SJCRH30 (cell line): ENCODE results near the gene ROCK2. TPM values are rescaled to one million over a fixed set of nuclear protein-coding genes. Genes with fewer than 3 reads are reported as not detected.
"Not testable (repeated sequence)": the region's sequence is repeated elsewhere in the genome, so short reads cannot be mapped to it uniquely, and the experiment has no call there.

Experiments used
- DNase-seq, 2 experiments: peaks; one replicate each; pipeline ENCODE4 v3.0.0-alpha.2; 2015 to 2020
- H3K27ac ChIP-seq: fragments of 250-450 bp; sonication (Bioruptor Pico); 2 replicates; pipeline ENCODE4 v1.5.1; 2020; ENCODE audit warnings: mild to moderate bottlenecking, moderate library complexity
- H3K27me3 ChIP-seq: fragments of 250-450 bp; sonication (Bioruptor Pico); 2 replicates; pipeline ENCODE4 v1.5.1; 2020; ENCODE audit warnings: mild to moderate bottlenecking, moderate library complexity
- H3K36me3 ChIP-seq: fragments of 250-450 bp; sonication (Bioruptor Pico); 2 replicates; pipeline ENCODE4 v1.5.1; 2020; ENCODE audit warnings: mild to moderate bottlenecking, moderate library complexity
- H3K4me1 ChIP-seq: fragments of 250-450 bp; sonication (Bioruptor Pico); 2 replicates; pipeline ENCODE4 v1.5.1; 2020; ENCODE audit warnings: mild to moderate bottlenecking, moderate library complexity
- H3K4me3 ChIP-seq: fragments of 250-450 bp; sonication (Bioruptor Pico); 2 replicates; pipeline ENCODE4 v1.5.1; 2020; ENCODE audit warnings: mild to moderate bottlenecking, moderate library complexity
- H3K9me3 ChIP-seq: fragments of 250-450 bp; sonication (Bioruptor Pico); replicated peaks from 2 replicates; pipeline ENCODE4 v1.5.1; 2020; ENCODE audit warnings: mild to moderate bottlenecking, moderate library complexity
- total RNA-seq: library from RNA; depleted of rRNA; stranded (reverse); fragments of >200 nt; shearing (Covaris generic); gene quantifications from 2 replicates; pipeline ENCODE4 v1.2.3, GENCODE V29; 2014

Gene ROCK2
- total RNA-seq, 1 experiment from 2014 or later, result 61.2 TPM

DNA sequence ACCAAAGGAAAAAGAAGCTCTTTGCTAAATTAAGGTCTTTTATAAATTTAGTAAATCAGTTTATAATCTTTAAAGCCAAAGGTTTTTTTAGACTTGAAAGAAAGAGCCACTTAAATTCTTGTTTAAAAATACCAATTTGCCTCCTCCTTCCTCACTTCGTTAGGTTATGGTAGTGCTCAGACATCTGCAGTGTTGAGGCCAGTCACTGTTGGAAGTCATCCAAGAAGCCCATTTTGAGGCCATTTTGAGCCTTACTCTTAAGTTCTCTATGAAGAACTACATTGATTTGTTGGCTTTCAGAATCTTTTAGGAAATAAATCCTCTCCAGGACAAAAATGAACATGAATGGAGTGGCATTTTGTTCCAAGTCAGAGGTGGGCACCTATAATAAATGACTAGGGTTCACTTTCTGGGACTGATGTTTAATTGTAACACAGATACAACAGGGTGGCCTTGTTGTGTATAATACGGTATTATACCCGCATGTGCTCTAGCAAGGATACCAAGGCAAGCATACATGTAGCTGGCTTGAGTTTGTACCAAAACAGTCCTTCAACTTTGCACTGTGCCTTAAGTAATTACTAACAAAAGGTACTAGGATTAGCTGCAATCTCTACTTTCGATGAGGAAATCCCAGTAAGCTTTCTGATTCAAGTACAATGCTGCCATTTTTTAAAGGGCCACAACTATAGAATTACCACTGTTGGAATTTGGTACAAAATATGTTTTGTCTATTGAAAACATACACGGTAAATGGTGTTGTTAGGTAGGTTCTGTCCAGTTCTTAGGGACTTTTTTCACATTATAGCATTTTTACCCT lies 166.4 kb downstream of the ROCK2 start:
- H3K27ac ChIP-seq, result no peak overlapping the region

GRCh38 chr2:11175293-11175795 lies 169.1 kb downstream of the ROCK2 start:
- Histone ChIP-seq H3K27ac (0 out of 2 replicates have a peak overlapping the region, but pooled peaks have one; percentile 9), H3K4me3 (no peak overlapping the region)
- DNase-seq, result peak; percentile 42 to 54

More for the DNA sequence above, 166.4 kb downstream of the ROCK2 start:
- no peak overlapping the region for H3K4me3 ChIP-seq
- H3K36me3 ChIP-seq, result peaks cover 12% of the 10 kb centered on the region
- DNase-seq, result no peak
- no peaks in the 10 kb centered on the region for H3K27me3 ChIP-seq
- H3K4me1 ChIP-seq, result peaks cover 13% of the 10 kb centered on the region
- H3K9me3 ChIP-seq, result no peaks in the 10 kb centered on the region; the same call in 1 of the 2 replicates

GRCh38 chr2:11174222-11174621 lies 170.2 kb downstream of the ROCK2 start:
- no peak overlapping the region for H3K27ac ChIP-seq
- H3K4me1 ChIP-seq, result peaks cover 13% of the 10 kb centered on the region
- H3K36me3 ChIP-seq, result no peaks in the 10 kb centered on the region
- H3K9me3 ChIP-seq, result no peaks in the 10 kb centered on the region; the same call in 1 of the 2 replicates
- no peak for DNase-seq
- H3K4me3 ChIP-seq, result no peak overlapping the region
- no peaks in the 10 kb centered on the region for H3K27me3 ChIP-seq

More at GRCh38 chr2:11175293-11175795, 169.1 kb downstream of the ROCK2 start:
- H3K27me3 ChIP-seq, result no peaks in the 10 kb centered on the region
- peaks cover 13% of the 10 kb centered on the region for H3K4me1 ChIP-seq
- H3K9me3 ChIP-seq, result no peaks in the 10 kb centered on the region; the same call in 1 of the 2 replicates
- H3K36me3 ChIP-seq, result no peaks in the 10 kb centered on the region

DNA sequence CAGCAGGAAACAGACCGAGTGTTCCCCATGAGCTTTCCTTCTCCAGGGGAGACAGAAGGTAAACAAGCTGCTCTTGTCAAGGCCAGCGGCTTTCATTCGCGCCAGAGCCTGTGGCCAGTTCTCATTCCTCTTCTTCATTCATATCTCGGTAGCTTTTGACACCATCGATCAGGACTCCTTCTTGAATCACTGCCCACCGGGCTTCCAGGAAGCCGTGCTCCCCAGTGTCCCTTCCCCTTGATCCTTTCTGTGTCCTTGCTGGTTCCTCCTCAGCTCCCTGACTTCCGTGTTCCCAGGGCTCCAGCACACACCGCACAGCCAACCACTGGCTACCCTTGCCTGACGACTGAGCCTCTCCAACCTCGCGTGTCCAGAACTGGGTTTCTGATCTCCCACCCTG lies 175.1 kb downstream of the ROCK2 start:
- no peak overlapping the region for H3K27ac ChIP-seq
- no peaks in the 10 kb centered on the region for H3K27me3 ChIP-seq
- no peaks in the 10 kb centered on the region for H3K36me3 ChIP-seq
- no peaks in the 10 kb centered on the region for H3K4me1 ChIP-seq
- no peak overlapping the region for H3K4me3 ChIP-seq
- no peak for DNase-seq
- H3K9me3 ChIP-seq, result no peaks in the 10 kb centered on the region

- no peak for DNase-seq
- H3K4me1 ChIP-seq, result no peaks in the 10 kb centered on the region
- H3K36me3 ChIP-seq, result no peaks in the 10 kb centered on the region
- H3K27me3 ChIP-seq, result no peaks in the 10 kb centered on the region
- no peaks in the 10 kb centered on the region for H3K9me3 ChIP-seq
- no peak overlapping the region for H3K4me3 ChIP-seq
- no peak overlapping the region for H3K27ac ChIP-seq
These were observed 175.9 kb downstream of the ROCK2 start for GRCh38 chr2:11168488-11168887.

GRCh38 chr2:11166476-11166875 lies 178.0 kb downstream of the ROCK2 start:
- Histone ChIP-seq H3K27ac (no peak overlapping the region), H3K27me3 (no peaks in the 10 kb centered on the region), H3K36me3 (no peaks in the 10 kb centered on the region), H3K4me3 (no peak overlapping the region), H3K9me3 (no peaks in the 10 kb centered on the region), H3K4me1 (no peaks in the 10 kb centered on the region)
- no peak for DNase-seq

DNA sequence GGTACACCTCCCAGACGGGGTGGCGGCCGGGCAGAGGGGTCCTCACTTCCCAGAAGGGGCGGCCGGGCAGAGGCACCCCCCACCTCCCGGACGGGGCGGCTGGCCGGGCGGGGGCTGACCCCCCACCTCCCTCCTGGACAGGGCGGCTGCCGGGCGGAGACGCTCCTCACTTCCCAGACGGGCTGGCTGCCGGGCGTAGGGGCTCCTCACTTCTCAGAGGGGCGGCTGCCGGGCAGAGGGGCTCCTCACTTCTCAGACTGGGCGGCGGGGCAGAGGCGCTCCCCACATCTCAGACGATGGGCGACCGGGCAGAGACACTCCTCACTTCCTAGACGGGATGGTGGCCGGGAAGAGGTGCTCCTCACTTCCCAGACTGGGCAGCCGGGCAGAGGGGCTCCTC lies 179.4 kb downstream of the ROCK2 start:
- not testable (repeated sequence) for H3K27me3 ChIP-seq, DNase-seq, H3K27ac ChIP-seq, H3K4me1 ChIP-seq, H3K9me3 ChIP-seq, H3K4me3 ChIP-seq, H3K36me3 ChIP-seq

GRCh38 chr2:11163439-11164317 lies 180.8 kb downstream of the ROCK2 start:
- Histone ChIP-seq H3K9me3 (no peaks in the 10 kb centered on the region), H3K36me3 (no peaks in the 10 kb centered on the region), H3K4me1 (no peaks in the 10 kb centered on the region), H3K4me3 (no peak overlapping the region), H3K27ac (no peak overlapping the region), H3K27me3 (no peaks in the 10 kb centered on the region)
- DNase-seq, result no peak

GRCh38 chr2:11161747-11162146 lies 182.7 kb downstream of the ROCK2 start:
- DNase-seq, result no peak
- H3K4me3 ChIP-seq, result no peak overlapping the region
- H3K9me3 ChIP-seq, result no peaks in the 10 kb centered on the region

GRCh38 chr2:11160731-11161455 lies 183.5 kb downstream of the ROCK2 start:
- H3K9me3 ChIP-seq, result no peaks in the 10 kb centered on the region
- H3K36me3 ChIP-seq, result no peaks in the 10 kb centered on the region
- H3K27me3 ChIP-seq, result no peaks in the 10 kb centered on the region
- no peak overlapping the region for H3K27ac ChIP-seq
- no peak for DNase-seq
- no peak overlapping the region for H3K4me3 ChIP-seq
- H3K4me1 ChIP-seq, result peaks cover 2% of the 10 kb centered on the region; the same call in 1 of the 2 replicates

More at GRCh38 chr2:11161747-11162146, 182.7 kb downstream of the ROCK2 start:
- Histone ChIP-seq H3K27ac (no peak overlapping the region), H3K36me3 (no peaks in the 10 kb centered on the region), H3K27me3 (no peaks in the 10 kb centered on the region), H3K4me1 (no peaks in the 10 kb centered on the region)

DNA sequence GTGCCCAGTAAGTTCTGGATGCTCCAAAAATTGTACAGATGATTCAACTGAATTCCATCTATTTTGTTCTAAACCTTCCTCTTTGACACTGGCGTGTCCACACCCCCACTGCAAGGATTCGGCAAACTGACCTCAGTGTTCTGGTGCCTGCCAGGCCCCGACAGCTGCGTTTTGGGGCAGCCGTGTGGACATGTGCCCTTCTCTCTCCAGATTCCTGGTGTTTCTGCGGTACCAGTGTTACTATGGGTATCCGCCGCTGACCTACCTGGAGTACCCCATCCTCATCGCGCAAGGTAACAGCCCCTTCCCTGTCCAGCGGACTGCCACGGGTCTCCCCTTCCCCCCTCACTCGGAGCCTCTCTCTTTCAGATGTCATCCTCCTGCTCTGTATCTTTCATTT lies 184.2 kb downstream of the ROCK2 start:
- Histone ChIP-seq H3K4me3 (no peak overlapping the region), H3K27me3 (no peaks in the 10 kb centered on the region), H3K4me1 (peaks cover 4% of the 10 kb centered on the region; the same call in 1 of the 2 replicates), H3K9me3 (no peaks in the 10 kb centered on the region), H3K27ac (no peak overlapping the region), H3K36me3 (no peaks in the 10 kb centered on the region)
- DNase-seq, result no peak

- DNase-seq, result no peak
- no peak overlapping the region for H3K4me3 ChIP-seq
- H3K27ac ChIP-seq, result no peak overlapping the region
- H3K9me3 ChIP-seq, result no peaks in the 10 kb centered on the region
- peaks cover 4% of the 10 kb centered on the region; the same call in 1 of the 2 replicates for H3K4me1 ChIP-seq
- H3K36me3 ChIP-seq, result no peaks in the 10 kb centered on the region
- H3K27me3 ChIP-seq, result no peaks in the 10 kb centered on the region
These were observed 184.8 kb downstream of the ROCK2 start for GRCh38 chr2:11159574-11160170.

DNA sequence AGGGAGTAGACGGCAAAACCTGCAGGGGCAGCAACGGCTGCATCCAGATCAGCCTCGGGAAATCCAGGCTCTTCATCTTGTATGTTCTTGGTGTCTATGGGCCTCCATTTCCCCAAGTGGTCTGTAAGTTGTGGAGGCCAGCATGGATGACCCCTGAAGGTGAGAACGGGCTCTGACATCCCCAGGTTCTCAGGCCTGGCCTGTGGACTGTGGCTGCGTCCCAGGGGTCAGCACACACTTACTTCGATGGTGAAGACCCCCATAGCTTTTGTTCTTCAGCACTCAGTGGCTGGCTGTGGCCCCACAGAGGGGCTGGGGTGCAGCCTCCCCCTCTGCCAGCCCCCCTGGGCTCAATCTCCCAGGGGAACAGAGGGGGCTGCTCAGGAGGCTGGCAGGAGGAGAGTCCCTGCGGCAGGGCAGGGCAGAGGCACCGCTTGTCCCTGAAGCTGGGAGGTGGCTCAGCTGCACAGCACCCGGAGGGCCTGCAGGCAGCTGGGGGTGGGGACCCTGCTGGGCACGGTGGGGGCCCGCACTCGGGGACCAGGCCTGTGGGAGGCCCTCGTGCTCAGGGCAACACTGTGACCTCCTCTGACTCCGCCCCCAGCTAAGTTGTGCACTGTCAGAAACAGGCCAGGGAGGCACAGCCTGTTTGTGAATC lies 185.4 kb downstream of the ROCK2 start:
- H3K4me3 ChIP-seq, result no peak overlapping the region
- no peaks in the 10 kb centered on the region for H3K27me3 ChIP-seq
- H3K9me3 ChIP-seq, result no peaks in the 10 kb centered on the region
- H3K36me3 ChIP-seq, result no peaks in the 10 kb centered on the region
- H3K4me1 ChIP-seq, result peaks cover 4% of the 10 kb centered on the region; the same call in 1 of the 2 replicates
- no peak for DNase-seq
- H3K27ac ChIP-seq, result no peak overlapping the region
